ENCODE data around the gene MRGPRE.
A peak's percentile ranks its signal among the peaks of the same experiment; 100 is the strongest.

The MRGPRE gene

DNA sequence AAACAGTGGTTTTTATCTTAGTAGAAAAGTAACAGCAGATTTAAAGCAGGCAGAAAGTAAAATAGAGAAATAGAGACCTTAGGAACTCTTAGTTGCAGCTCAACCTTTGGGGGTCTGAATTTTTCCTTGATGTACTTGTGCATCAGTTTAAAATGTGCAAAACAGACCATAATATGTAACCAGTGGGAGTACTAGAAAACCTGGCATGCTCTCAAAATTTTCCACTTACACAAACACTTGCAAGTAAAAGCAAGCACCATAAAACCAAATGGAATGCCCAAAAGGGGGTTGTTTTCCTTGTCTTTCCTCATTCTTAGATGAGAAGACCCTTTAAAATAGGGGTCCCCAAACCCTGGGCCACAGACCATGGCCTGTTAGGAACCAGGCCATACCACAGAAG lies 12.9 kb upstream of the MRGPRE start:
- Histone ChIP-seq H3K27me3 (ENCODE audit: control insufficient read depth in 5 of 5, insufficient read depth in 4 of 5, low read length in 5 of 5) (peaks cover 0 to 3% (median 0%) of the 10 kb centered on the region in 5 donors), H3K9me3 (ENCODE audit: control insufficient read depth in 5 of 5, low read length in 5 of 5) (no peaks in the 10 kb centered on the region)

DNA sequence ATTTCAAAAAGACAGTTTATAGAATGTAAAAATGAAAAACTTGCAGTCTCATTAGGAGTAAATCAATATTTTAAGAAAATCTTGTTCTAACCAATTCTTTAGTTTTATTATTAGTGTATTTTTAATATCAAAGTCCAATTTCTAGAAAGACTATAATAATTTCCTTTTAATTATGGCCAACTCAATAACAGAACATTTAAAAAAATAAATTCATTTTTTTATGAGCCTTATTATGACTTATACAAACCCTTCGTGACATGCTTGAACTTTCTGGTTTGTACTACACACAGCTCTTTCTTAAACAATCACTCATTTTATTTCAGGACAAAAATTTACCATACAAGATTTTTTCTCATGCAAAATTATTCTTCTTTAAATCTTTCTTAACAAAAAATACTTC lies 11.7 kb upstream of the MRGPRE start:
- Histone ChIP-seq H3K4me1 (ENCODE audit: control insufficient read depth in 5 of 5, insufficient read depth in 5 of 5, low read length in 5 of 5) (no peaks in the 10 kb centered on the region), H3K9ac (ENCODE audit: low read length in 5 of 5) (no peak overlapping the region), H3K4me3 (ENCODE audit: low read depth in 1 of 5, low read length in 5 of 5) (no peak overlapping the region), H3K27me3 (ENCODE audit: control insufficient read depth in 5 of 5, insufficient read depth in 4 of 5, low read length in 5 of 5) (peaks cover 0 to 4% (median 2%) of the 10 kb centered on the region in 5 donors), H3K9me3 (ENCODE audit: control insufficient read depth in 5 of 5, low read length in 5 of 5) (no peaks in the 10 kb centered on the region), H3K27ac (ENCODE audit: low read depth, low read length) (no peak overlapping the region), H3K36me3 (ENCODE audit: control insufficient read depth in 5 of 5, insufficient read depth in 5 of 5, low read length in 5 of 5) (no peaks in the 10 kb centered on the region)

More for the DNA sequence above, 12.9 kb upstream of the MRGPRE start:
- Histone ChIP-seq H3K36me3 (ENCODE audit: control insufficient read depth in 5 of 5, insufficient read depth in 5 of 5, low read length in 5 of 5) (no peaks in the 10 kb centered on the region), H3K4me3 (ENCODE audit: low read depth in 1 of 5, low read length in 5 of 5) (no peak overlapping the region), H3K9ac (ENCODE audit: low read length in 5 of 5) (no peak overlapping the region), H3K4me1 (ENCODE audit: control insufficient read depth in 5 of 5, insufficient read depth in 5 of 5, low read length in 5 of 5) (no peaks in the 10 kb centered on the region), H3K27ac (ENCODE audit: low read depth, low read length) (no peak overlapping the region)

DNA sequence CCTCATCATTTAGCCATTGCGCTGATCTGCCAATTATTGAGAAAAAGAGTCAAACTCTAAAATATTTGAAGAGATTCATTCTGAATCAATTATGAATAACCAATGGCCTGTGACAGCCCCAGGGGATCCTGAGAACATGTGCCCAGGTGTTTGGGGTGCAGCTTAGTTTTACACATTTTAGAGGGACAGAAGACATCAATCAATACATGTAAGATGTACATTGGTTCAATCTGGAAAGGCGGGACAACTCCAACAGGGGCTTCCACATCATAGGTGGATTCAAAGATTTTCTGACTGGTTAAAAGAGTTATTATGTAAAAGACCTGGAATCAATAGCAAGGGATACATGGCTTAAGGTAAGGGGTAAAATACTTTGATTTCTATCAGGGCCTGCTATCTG lies 4.9 kb upstream of the MRGPRE start:
- Histone ChIP-seq H3K27me3 (ENCODE audit: control insufficient read depth in 5 of 5, insufficient read depth in 4 of 5, low read length in 5 of 5) (peaks cover 0 to 10% (median 1%) of the 10 kb centered on the region in 5 donors), H3K4me1 (ENCODE audit: control insufficient read depth in 5 of 5, insufficient read depth in 5 of 5, low read length in 5 of 5) (peaks cover 0 to 8% (median 6%) of the 10 kb centered on the region in 5 donors), H3K9me3 (ENCODE audit: control insufficient read depth in 5 of 5, low read length in 5 of 5) (no peaks in the 10 kb centered on the region), H3K4me3 (ENCODE audit: low read depth in 1 of 5, low read length in 5 of 5) (no peak overlapping the region), H3K27ac (ENCODE audit: low read depth, low read length) (no peak overlapping the region), H3K9ac (ENCODE audit: low read length in 5 of 5) (no peak overlapping the region), H3K36me3 (ENCODE audit: control insufficient read depth in 5 of 5, insufficient read depth in 5 of 5, low read length in 5 of 5) (no peaks in the 10 kb centered on the region)

DNA sequence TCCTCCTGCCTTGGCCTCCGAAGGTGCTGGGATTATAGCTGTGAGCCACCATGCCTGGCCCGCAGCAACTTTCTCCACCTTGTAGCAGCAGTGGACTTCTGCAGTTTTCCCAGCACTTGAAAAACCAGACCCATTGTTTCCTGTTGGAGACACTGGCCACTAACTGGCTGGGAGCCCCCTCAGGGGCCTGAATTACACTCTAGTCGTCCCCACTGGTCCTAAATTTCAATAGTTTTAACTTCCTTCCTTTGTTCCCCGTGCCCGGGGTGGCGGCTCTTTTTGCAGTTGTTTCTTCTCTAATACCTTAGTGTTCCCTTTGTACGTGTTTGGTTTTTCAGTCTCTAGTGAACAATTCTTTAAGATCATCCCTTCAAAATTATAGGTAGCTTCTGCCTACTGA lies 2.6 kb upstream of the MRGPRE start:
- peaks cover 9 to 24% (median 16%) of the 10 kb centered on the region in 5 donors for H3K27me3 ChIP-seq (ENCODE audit: control insufficient read depth in 5 of 5, insufficient read depth in 4 of 5, low read length in 5 of 5)

DNA sequence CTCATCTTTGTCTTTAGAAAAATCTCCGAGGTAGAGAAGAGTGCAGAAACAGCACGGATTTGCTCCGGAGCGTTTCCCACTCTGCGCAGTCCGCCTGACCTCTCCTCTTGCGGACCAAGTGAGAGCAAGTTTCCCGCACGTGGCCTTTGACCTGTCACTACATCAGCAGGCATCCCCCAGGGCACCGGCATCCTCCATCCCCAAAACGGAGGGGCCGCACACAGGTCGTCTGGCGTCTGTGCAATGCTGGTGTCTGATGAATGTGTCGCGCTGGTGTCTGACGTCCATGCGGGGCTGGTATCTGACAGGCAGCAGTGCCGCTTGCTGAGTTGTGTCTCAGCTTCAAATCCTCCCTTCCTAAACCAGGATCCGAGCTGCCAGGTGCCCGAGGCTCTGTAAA lies 739 bp upstream of the MRGPRE start:
- Histone ChIP-seq H3K27me3 (ENCODE audit: control insufficient read depth in 5 of 5, insufficient read depth in 4 of 5, low read length in 5 of 5) (peaks cover 14 to 30% (median 19%) of the 10 kb centered on the region in 5 donors), H3K9ac (ENCODE audit: low read length in 5 of 5) (no peak overlapping the region), H3K4me1 (ENCODE audit: control insufficient read depth in 5 of 5, insufficient read depth in 5 of 5, low read length in 5 of 5) (peaks cover 0 to 14% (median 10%) of the 10 kb centered on the region in 5 donors)

More for the DNA sequence above, 2.6 kb upstream of the MRGPRE start:
- Histone ChIP-seq H3K9ac (ENCODE audit: low read length in 5 of 5) (no peak overlapping the region), H3K4me1 (ENCODE audit: control insufficient read depth in 5 of 5, insufficient read depth in 5 of 5, low read length in 5 of 5) (peaks cover 0 to 14% (median 10%) of the 10 kb centered on the region in 5 donors), H3K4me3 (ENCODE audit: low read depth in 1 of 5, low read length in 5 of 5) (no peak overlapping the region), H3K9me3 (ENCODE audit: control insufficient read depth in 5 of 5, low read length in 5 of 5) (no peaks in the 10 kb centered on the region), H3K36me3 (ENCODE audit: control insufficient read depth in 5 of 5, insufficient read depth in 5 of 5, low read length in 5 of 5) (no peaks in the 10 kb centered on the region), H3K27ac (ENCODE audit: low read depth, low read length) (no peak overlapping the region)

DNA sequence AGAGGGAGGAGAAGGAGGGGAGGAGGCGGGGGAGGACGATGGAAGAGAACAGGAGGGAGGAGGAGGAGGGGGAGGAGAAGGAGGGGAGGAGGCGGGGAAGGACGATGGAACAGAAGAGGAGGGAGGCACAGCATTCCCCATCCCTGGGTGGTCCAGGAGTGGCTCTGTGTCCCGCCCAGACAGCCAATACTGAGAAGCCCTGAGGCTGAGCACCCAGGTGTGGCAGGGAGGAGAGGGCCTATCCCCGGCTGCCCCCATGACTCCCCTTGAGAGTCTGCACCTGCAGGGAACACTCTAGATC lies 717 bp downstream of the MRGPRE start:
- Histone ChIP-seq H3K36me3 (ENCODE audit: control insufficient read depth in 5 of 5, insufficient read depth in 5 of 5, low read length in 5 of 5) (no peaks in the 10 kb centered on the region), H3K4me1 (ENCODE audit: control insufficient read depth in 5 of 5, insufficient read depth in 5 of 5, low read length in 5 of 5) (peaks cover 0 to 18% (median 11%) of the 10 kb centered on the region in 5 donors), H3K9ac (ENCODE audit: low read length in 5 of 5) (peak overlapping the region in 1 of 5 donors; percentile 47), H3K27ac (ENCODE audit: low read depth, low read length) (no peak overlapping the region), H3K4me3 (ENCODE audit: low read depth in 1 of 5, low read length in 5 of 5) (no peak overlapping the region), H3K27me3 (ENCODE audit: control insufficient read depth in 5 of 5, insufficient read depth in 4 of 5, low read length in 5 of 5) (peaks cover 15 to 30% (median 23%) of the 10 kb centered on the region in 5 donors), H3K9me3 (ENCODE audit: control insufficient read depth in 5 of 5, low read length in 5 of 5) (no peaks in the 10 kb centered on the region)

More for the DNA sequence above, 739 bp upstream of the MRGPRE start:
- no peaks in the 10 kb centered on the region for H3K9me3 ChIP-seq (ENCODE audit: control insufficient read depth in 5 of 5, low read length in 5 of 5)
- no peak overlapping the region for H3K27ac ChIP-seq (ENCODE audit: low read depth, low read length)
- no peaks in the 10 kb centered on the region for H3K36me3 ChIP-seq (ENCODE audit: control insufficient read depth in 5 of 5, insufficient read depth in 5 of 5, low read length in 5 of 5)
- H3K4me3 ChIP-seq (ENCODE audit: low read depth in 1 of 5, low read length in 5 of 5) = no peak overlapping the region

DNA sequence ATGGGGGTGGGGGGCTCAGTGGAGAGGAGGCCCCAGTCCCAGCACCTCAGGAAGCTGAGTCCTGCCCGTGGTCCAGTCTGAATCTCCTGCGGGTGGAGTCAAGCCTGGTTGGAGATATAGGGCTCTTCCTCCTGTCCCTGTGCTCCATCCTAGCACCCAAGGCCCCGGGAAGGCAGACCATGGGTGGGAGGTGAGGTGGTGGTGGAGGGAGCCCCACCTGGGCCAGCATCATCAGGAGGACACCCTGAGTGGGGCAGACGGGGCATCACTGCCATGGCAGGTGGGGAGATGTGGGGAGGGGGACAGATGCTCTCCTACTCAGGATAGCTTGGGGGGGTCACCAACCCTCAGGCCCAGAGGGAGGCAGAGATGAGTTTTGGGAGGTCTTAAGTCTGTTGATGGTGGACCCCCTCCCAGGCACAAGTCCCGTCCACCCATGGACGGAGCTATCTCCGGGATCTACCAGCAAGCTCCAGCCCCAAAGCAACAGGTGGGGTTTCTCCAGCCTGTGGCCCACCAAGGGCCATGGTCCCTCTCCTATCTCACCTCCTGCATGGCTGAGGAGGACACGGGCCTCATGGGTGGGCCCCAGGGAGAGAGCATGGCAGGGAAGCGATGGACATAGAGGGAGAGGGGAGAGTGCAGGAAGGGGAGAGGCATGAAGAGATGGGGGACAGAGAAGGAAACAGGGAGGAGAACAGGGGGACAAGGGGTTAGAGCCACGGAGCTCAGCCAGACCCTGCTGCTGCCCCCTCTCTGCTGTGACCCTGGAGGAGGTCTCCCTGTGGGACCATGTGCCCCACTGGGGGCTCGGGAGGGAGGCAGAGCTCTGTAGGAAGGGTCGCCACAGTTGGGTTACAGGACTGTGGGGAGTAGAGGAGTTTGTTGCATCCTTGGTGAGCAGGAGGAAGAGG lies 1.3 kb downstream of the MRGPRE start:
- H3K4me1 ChIP-seq (ENCODE audit: control insufficient read depth in 5 of 5, insufficient read depth in 5 of 5, low read length in 5 of 5) = peaks cover 0 to 18% (median 11%) of the 10 kb centered on the region in 5 donors
- H3K27me3 ChIP-seq (ENCODE audit: control insufficient read depth in 5 of 5, insufficient read depth in 4 of 5, low read length in 5 of 5) = peaks cover 15 to 30% (median 23%) of the 10 kb centered on the region in 5 donors
- H3K36me3 ChIP-seq (ENCODE audit: control insufficient read depth in 5 of 5, insufficient read depth in 5 of 5, low read length in 5 of 5) = no peaks in the 10 kb centered on the region
- no peak overlapping the region for H3K9ac ChIP-seq (ENCODE audit: low read length in 5 of 5)
- no peak overlapping the region for H3K27ac ChIP-seq (ENCODE audit: low read depth, low read length)
- no peak overlapping the region for H3K4me3 ChIP-seq (ENCODE audit: low read depth in 1 of 5, low read length in 5 of 5)
- no peaks in the 10 kb centered on the region for H3K9me3 ChIP-seq (ENCODE audit: control insufficient read depth in 5 of 5, low read length in 5 of 5)

DNA sequence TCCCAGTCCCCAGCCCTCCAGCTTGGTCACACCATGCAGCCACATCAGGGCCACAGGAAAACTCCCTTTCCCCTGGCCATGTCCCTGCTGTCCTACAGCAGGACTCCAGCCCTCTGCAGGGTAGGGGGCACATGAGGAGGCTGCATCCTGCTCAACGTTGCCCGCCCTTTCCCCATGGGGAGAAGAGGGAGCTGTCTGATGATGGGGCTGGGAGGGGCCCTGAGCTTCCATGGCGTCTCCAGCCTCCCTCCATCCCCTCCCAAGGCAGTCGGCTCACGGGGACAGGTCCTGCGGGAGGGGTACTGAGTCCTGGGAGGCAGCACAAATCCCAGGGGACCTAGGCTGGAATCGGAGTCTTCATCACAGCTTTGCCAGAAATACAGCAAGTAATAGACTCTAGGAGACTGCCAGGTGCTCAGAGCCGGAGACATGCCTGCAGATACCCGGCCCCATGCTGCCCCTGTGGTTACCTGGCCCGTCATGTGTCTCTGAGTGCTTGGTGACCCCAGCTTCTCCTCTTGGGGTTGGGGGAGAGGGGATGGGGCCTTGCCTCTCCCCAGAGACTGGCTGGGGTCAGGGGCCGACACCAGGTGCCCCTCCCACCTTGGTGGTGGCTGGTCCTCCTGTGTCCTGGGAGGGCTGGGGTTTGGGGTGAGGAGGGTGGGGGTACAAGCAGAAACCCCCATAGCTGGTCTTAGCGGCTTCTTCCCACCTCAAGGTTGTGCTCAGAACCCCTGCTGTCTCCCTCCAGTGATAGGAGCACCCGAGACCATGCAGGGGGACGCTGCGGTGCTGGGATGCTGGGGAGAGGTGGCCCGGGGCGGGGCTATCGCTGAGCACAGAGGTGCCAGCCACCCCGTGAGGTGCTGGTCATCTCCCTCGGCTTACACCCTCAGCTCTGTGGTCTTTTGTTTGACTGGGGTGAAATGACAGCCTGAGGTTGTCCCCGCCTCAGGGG lies 2.3 kb downstream of the MRGPRE start:
- Histone ChIP-seq H3K9me3 (ENCODE audit: control insufficient read depth in 5 of 5, low read length in 5 of 5) (no peaks in the 10 kb centered on the region), H3K27me3 (ENCODE audit: control insufficient read depth in 5 of 5, insufficient read depth in 4 of 5, low read length in 5 of 5) (peaks cover 15 to 36% (median 23%) of the 10 kb centered on the region in 5 donors), H3K4me3 (ENCODE audit: low read depth in 1 of 5, low read length in 5 of 5) (no peak overlapping the region), H3K9ac (ENCODE audit: low read length in 5 of 5) (no peak overlapping the region), H3K27ac (ENCODE audit: low read depth, low read length) (no peak overlapping the region), H3K36me3 (ENCODE audit: control insufficient read depth in 5 of 5, insufficient read depth in 5 of 5, low read length in 5 of 5) (no peaks in the 10 kb centered on the region), H3K4me1 (ENCODE audit: control insufficient read depth in 5 of 5, insufficient read depth in 5 of 5, low read length in 5 of 5) (peaks cover 0 to 18% (median 11%) of the 10 kb centered on the region in 5 donors)

DNA sequence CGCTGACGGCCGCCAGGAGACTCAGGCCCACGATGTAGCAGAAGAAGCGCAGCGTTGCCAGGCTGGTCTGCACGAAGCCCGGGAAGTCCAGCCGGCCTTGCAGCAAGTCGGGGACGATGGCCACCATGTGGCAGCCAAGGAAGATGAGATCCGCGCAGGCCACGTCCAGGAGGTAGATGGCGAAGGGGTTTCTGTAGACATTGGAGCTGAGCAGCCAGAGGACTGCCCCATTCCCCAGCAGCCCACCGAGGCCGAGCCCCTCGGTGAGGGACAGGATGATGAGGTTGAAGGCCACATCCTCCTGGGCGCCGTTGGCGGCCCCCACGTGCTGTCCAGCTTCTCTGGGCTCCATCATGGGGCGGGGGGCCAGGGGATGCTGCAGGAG lies 3.8 kb downstream of the MRGPRE start:
- Histone ChIP-seq H3K27me3 (ENCODE audit: control insufficient read depth in 5 of 5, insufficient read depth in 4 of 5, low read length in 5 of 5) (peaks cover 23 to 46% (median 33%) of the 10 kb centered on the region in 5 donors), H3K4me1 (ENCODE audit: control insufficient read depth in 5 of 5, insufficient read depth in 5 of 5, low read length in 5 of 5) (peaks cover 0 to 18% (median 11%) of the 10 kb centered on the region in 5 donors), H3K36me3 (ENCODE audit: control insufficient read depth in 5 of 5, insufficient read depth in 5 of 5, low read length in 5 of 5) (no peaks in the 10 kb centered on the region), H3K9me3 (ENCODE audit: control insufficient read depth in 5 of 5, low read length in 5 of 5) (no peaks in the 10 kb centered on the region), H3K27ac (ENCODE audit: low read depth, low read length) (no peak overlapping the region), H3K4me3 (ENCODE audit: low read depth in 1 of 5, low read length in 5 of 5) (no peak overlapping the region), H3K9ac (ENCODE audit: low read length in 5 of 5) (no peak overlapping the region)

Data from subcutaneous abdominal adipose tissue (tissue), 5 donors.